Upper lobe of right lung (tissue), 1 donor: Measurements from ENCODE around the gene TMCC3. TPM values are rescaled to one million over a fixed set of nuclear protein-coding genes. Genes with fewer than 3 reads are reported as not detected.
A peak's percentile ranks its signal among the peaks of the same experiment; 100 is the strongest.

Source experiments
- ATAC-seq: fragments of 200-7000 bp; cut with Tn5 transposase; one replicate; pipeline ENCODE4 v1.9.1; 2020; ENCODE audit warnings: mild to moderate bottlenecking, moderate library complexity
- DNase-seq: peaks from one replicate; pipeline ENCODE4 v3.0.0-alpha.2; 2020
- H3K27ac ChIP-seq: fragments of 200-600 bp; one replicate; pipeline ENCODE4 v1.8.0; 2022
- H3K27me3 ChIP-seq: fragments of 200-600 bp; one replicate; pipeline ENCODE4 v1.8.0; 2022; ENCODE audit warnings: mild to moderate bottlenecking
- H3K36me3 ChIP-seq: fragments of 200-600 bp; one replicate; pipeline ENCODE4 v1.8.0; 2022
- H3K4me1 ChIP-seq: fragments of 200-600 bp; one replicate; pipeline ENCODE4 v1.8.0; 2022
- H3K4me3 ChIP-seq: fragments of 200-600 bp; one replicate; pipeline ENCODE4 v1.8.0; 2022; ENCODE audit warnings: mild to moderate bottlenecking
- H3K9me3 ChIP-seq: fragments of 200-600 bp; one replicate; pipeline ENCODE4 v1.8.0; 2022
- intact Hi-C: fragments of 100-400 bp; cut with DNase I; formaldehyde crosslinking; loops from one replicate; pipeline ENCODE4 v1.11.0; 2022
- total RNA-seq: library from RNA; stranded (reverse); fragmentation: NEBNext Ultra II Directional; extraction: Animal tissue kit (Norgen Biotek cat#: 25700); gene quantifications from one replicate; pipeline ENCODE4 v1.2.1, GENCODE V29; 2021
- TF ChIP-seq, protein P1 (sequence below): fragments of 200-600 bp; IDR thresholded peaks from one replicate; pipeline ENCODE4 v1.8.0; 2022; ENCODE audit warnings: antibody characterized with exemption
- donor health status: DM: no; HTN: yes; CAD: no; lungs with severe emphysema.

TMCC3 gene
- total RNA-seq, 1 donor from 2014 or later: 11.3 TPM

DNA sequence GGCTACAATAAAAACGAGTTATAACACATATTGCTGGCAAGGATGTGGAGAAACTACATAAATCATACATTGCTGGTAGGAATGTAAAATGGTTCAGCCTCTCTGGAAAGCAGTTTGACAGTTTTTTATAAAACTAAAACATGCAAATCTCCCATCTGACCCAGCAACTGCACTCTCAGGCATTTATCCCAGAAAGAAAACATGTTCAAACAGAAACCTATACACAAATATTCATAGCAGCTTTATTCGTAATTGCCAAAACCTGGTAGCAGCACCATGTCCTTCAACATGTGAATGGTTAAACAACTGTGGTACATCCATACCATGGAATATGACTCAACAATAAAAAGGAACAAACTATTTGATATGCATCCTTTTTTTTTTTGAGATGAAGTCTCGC, 10.1 kb upstream of the TMCC3 start:
- H3K36me3 ChIP-seq: no peaks in the 10 kb centered on the region
- H3K4me3 ChIP-seq: no peak overlapping the region
- H3K27me3 ChIP-seq: no peaks in the 10 kb centered on the region
- no peak for DNase-seq
- no peak overlapping the region for H3K27ac ChIP-seq
- no peaks in the 10 kb centered on the region for H3K4me1 ChIP-seq
- intact Hi-C loops: no loop called here
- ATAC-seq: no peak
- no peaks in the 10 kb centered on the region for H3K9me3 ChIP-seq
- TF ChIP-seq, protein P1, sequence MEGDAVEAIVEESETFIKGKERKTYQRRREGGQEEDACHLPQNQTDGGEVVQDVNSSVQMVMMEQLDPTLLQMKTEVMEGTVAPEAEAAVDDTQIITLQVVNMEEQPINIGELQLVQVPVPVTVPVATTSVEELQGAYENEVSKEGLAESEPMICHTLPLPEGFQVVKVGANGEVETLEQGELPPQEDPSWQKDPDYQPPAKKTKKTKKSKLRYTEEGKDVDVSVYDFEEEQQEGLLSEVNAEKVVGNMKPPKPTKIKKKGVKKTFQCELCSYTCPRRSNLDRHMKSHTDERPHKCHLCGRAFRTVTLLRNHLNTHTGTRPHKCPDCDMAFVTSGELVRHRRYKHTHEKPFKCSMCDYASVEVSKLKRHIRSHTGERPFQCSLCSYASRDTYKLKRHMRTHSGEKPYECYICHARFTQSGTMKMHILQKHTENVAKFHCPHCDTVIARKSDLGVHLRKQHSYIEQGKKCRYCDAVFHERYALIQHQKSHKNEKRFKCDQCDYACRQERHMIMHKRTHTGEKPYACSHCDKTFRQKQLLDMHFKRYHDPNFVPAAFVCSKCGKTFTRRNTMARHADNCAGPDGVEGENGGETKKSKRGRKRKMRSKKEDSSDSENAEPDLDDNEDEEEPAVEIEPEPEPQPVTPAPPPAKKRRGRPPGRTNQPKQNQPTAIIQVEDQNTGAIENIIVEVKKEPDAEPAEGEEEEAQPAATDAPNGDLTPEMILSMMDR: no peak

DNA sequence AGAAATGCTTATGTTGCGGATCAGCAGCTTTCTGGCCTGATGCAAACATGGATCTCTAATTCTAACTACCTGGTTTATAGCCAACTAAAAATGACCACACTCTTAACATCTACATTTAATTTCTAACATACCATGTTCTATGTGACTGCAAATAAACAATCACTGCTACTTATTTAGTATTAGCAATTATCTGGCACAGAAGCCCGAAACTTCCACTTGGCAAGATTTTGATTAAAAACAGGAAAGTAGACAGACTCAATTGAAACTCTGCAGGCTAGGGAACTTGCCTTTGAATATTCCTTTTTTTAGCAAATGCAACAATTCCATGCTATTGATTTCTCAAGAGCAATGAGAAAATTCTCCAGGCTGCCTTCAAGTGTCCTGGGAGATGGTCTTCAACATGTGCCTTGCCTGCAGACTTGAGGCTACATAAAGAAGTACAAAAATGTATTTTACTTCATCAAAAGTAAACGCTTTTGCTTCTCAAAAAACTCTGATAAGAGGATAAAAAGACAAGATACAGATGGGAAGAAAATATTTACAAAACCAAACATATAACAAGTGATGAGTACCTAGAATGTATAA, 9.1 kb upstream of the TMCC3 start:
- no peak for DNase-seq
- Histone ChIP-seq H3K27ac (no peak overlapping the region), H3K9me3 (no peaks in the 10 kb centered on the region), H3K27me3 (no peaks in the 10 kb centered on the region), H3K36me3 (no peaks in the 10 kb centered on the region), H3K4me3 (no peak overlapping the region), H3K4me1 (no peaks in the 10 kb centered on the region)
- intact Hi-C loops: no loop called here
- TF ChIP-seq, protein P1: no peak
- ATAC-seq: no peak

DNA sequence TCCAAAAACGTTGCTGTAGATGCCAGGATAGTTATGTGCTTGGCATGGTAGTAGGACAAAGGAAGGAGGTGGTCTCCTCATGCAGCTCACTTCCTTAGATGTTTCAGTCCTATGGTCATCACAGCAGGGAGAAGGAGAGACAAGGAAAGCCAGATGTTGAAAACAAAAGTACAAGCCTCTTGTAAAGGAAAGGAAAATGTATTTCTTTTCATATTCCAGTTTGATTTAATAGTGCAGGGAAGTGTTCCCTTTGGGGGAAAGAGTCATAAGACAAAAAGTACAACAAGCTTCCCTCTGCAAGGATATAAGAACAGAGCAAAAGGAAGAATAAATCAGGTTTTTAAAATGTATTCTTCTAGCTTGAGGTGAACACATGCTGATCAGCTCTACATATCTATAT, 8.6 kb upstream of the TMCC3 start:
- Histone ChIP-seq H3K4me3 (no peak overlapping the region), H3K4me1 (no peaks in the 10 kb centered on the region), H3K9me3 (no peaks in the 10 kb centered on the region), H3K27me3 (no peaks in the 10 kb centered on the region), H3K36me3 (no peaks in the 10 kb centered on the region), H3K27ac (no peak overlapping the region)
- intact Hi-C loops: no loop called here
- ATAC-seq (no peak), DNase-seq (no peak)
- TF ChIP-seq, protein P1: no peak

DNA sequence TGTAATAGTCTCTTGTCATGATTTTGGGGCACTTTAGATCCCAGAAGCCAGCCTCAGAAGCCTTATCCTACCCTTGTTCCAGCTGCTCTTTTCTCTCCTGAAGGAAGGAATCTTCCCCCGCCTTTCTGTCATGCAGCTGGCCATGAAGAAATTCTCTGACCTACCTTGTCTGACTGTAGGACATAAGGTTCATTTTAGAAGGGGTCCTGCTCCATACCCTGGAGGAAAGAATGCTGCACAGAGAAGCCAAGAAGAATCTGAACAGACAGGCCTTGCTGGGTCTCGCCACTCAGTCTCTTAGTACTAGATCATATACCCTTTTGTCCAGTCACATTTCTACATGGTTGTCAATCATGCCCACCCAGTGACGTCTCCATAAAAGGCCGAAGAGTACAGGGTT, 6.2 kb upstream of the TMCC3 start:
- no peak overlapping the region for H3K27ac ChIP-seq
- intact Hi-C loops: no loop called here
- H3K36me3 ChIP-seq: no peaks in the 10 kb centered on the region

DNA sequence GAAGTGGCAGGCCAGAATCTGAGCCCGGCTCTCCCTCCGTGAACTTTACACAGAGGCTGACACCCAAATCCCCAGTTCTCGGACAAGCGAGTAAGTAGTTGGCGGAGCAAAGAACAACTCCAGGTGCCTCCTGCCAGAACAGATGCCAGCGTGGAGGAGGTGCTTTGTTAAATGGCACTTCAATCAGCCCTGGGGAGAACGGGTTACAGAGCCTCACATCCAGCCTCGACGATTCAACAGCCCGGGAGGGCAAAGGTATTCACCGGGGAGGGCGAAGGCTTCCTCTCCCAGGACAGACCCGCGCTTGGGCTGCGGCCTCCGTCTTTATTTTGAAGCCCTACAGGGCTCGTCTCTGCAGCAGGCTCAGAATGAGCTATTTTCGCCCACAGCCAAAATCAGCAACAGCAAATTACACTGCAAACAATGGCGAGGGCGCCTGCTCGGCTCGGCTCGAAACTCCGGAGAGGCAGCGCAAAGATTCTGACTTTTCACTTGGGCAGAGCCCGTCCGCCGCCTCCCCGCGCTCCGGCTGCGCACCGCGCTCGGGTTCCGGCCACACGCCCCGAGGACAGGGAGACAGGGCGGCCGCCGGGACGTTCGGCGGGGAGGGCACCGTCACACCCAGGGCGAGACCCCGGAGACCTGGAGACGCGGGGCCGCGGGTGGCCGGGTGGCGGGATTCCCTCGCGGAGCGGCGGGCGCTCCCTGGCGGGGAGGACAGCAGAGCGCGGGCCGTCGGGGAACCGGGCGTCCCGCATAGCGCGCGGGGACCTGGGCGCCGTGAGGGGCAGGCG, 811 bp downstream of the TMCC3 start:
- intact Hi-C loops: no loop called here
- peaks cover 5% of the 10 kb centered on the region for H3K4me1 ChIP-seq
- peak overlapping the region; percentile 69 for H3K27ac ChIP-seq
- H3K9me3 ChIP-seq: no peaks in the 10 kb centered on the region
- H3K27me3 ChIP-seq: no peaks in the 10 kb centered on the region
- no peaks in the 10 kb centered on the region for H3K36me3 ChIP-seq
- TF ChIP-seq, protein P1: peak; percentile 46
- ATAC-seq (peak; percentile 87), DNase-seq (peak; percentile 83)
- peak overlapping the region; percentile 63 for H3K4me3 ChIP-seq

More for the DNA sequence above, 6.2 kb upstream of the TMCC3 start:
- Histone ChIP-seq H3K4me1 (no peaks in the 10 kb centered on the region), H3K9me3 (no peaks in the 10 kb centered on the region), H3K27me3 (no peaks in the 10 kb centered on the region), H3K4me3 (no peak overlapping the region)
- ATAC-seq (no peak), DNase-seq (no peak)
- TF ChIP-seq, protein P1: no peak
